ENCODE results near the gene NTM. TPM values are rescaled to one million over a fixed set of nuclear protein-coding genes. Genes with fewer than 3 reads are reported as not detected.

NTM gene
- total RNA-seq, 1 experiment from 2014 or later, result 9.9 TPM

GRCh38 chr11:131854391-131854790 lies 484.0 kb downstream of the NTM start:
- Mint-ChIP-seq H3K27me3 (ENCODE audit: low read depth) (peaks cover 39% of the 10 kb centered on the region), H3K36me3 (ENCODE audit: insufficient read depth in 1 of 3, low read depth in 3 of 3) (no peaks in the 10 kb centered on the region), H3K4me1 (peaks cover 22 to 25% of the 10 kb centered on the region in 2 experiments), H3K4me3 (no peak overlapping the region), H3K9me3 (no peaks in the 10 kb centered on the region), H3K27ac (no peak overlapping the region)
- Histone ChIP-seq H3K23ac (ENCODE audit: insufficient read length, low read depth, low read length) (no peak overlapping the region), H3K9ac (ENCODE audit: extremely low read depth, insufficient read length, low read length) (no peak overlapping the region), H3K27ac (ENCODE audit: insufficient read length, low read depth, low read length) (no peak overlapping the region), H2BK20ac (ENCODE audit: low read depth, low read length, poor library complexity, severe bottlenecking) (no peak overlapping the region), H2AFZ (ENCODE audit: low read length) (no peak overlapping the region), H2BK12ac (ENCODE audit: insufficient read length, low read depth, low read length) (no peak overlapping the region), H3K4ac (ENCODE audit: low read depth, low read length) (no peak overlapping the region), H3K14ac (ENCODE audit: insufficient read depth, low read length) (no peak overlapping the region), H3K18ac (ENCODE audit: insufficient read length, low read depth, low read length) (no peak overlapping the region), H4K91ac (ENCODE audit: insufficient read length, low read depth, low read length) (no peak overlapping the region), H3K9me3 (ENCODE audit: control insufficient read depth, low read depth, low read length) (no peaks in the 10 kb centered on the region), H3K27me3 (ENCODE audit: insufficient read depth, low read length) (no peaks in the 10 kb centered on the region), H2AK5ac (ENCODE audit: insufficient read length, low read length) (no peak overlapping the region), H2BK120ac (ENCODE audit: low read depth, low read length, poor library complexity, severe bottlenecking) (no peak overlapping the region), H2BK15ac (ENCODE audit: low read depth, low read length) (no peak overlapping the region), H3K4me1 (ENCODE audit: insufficient read depth, low read length) (peaks cover 3% of the 10 kb centered on the region; the same call in 1 of the 2 replicates), H3K4me2 (ENCODE audit: insufficient read depth, insufficient read length, low read length) (no peak overlapping the region), H2BK5ac (ENCODE audit: insufficient read length, low read length) (no peak overlapping the region), H3T11ph (ENCODE audit: low read length) (no peak overlapping the region), H4K20me1 (ENCODE audit: control insufficient read depth, insufficient read depth, insufficient read length) (no peaks in the 10 kb centered on the region), H3K79me2 (ENCODE audit: insufficient read depth, low read length) (no peaks in the 10 kb centered on the region), H3K79me1 (ENCODE audit: insufficient read depth, low read depth, low read length, poor library complexity, severe bottlenecking) (no peaks in the 10 kb centered on the region), H3K23me2 (ENCODE audit: insufficient read length, low read depth, low read length, poor library complexity, severe bottlenecking) (no peaks in the 10 kb centered on the region), H4K5ac (ENCODE audit: insufficient read length, low read depth, low read length) (no peak overlapping the region), H4K8ac (replicated peaks; ENCODE audit: insufficient read length, low read depth, low read length) (no peak overlapping the region), H3K56ac (ENCODE audit: insufficient read length, low read depth, low read length) (no peak overlapping the region)
- WGBS (ENCODE audit: extremely low coverage, insufficient read length, low lambda C conversion rate), result 100% methylated on average over 2 of the region's 4 CpGs
- TF ChIP-seq CTCF (conservative IDR thresholded peaks at IDR 0.05), result no peak
- no peak for DNase-seq
